Umbilical cord (tissue), 2 donors: ENCODE measurements around the gene CUEDC2. TPM values are rescaled to one million over a fixed set of nuclear protein-coding genes. Genes with fewer than 3 reads are reported as not detected.

Source experiments
- DNase-seq: peaks from one replicate; pipeline ENCODE4 v3.0.0-alpha.2; 2015; ENCODE audit warnings: low spot score
- total RNA-seq: library from RNA; depleted of rRNA; stranded (reverse); fragments of >200 nt; gene quantifications from one replicate; pipeline ENCODE4 v1.2.3, GENCODE V29; 2014; ENCODE audit warnings: low replicate concordance; ENCODE audit not compliant: insufficient read depth

Gene CUEDC2
- total RNA-seq, 1 donor from 2014 or later = 22.9 TPM

DNA sequence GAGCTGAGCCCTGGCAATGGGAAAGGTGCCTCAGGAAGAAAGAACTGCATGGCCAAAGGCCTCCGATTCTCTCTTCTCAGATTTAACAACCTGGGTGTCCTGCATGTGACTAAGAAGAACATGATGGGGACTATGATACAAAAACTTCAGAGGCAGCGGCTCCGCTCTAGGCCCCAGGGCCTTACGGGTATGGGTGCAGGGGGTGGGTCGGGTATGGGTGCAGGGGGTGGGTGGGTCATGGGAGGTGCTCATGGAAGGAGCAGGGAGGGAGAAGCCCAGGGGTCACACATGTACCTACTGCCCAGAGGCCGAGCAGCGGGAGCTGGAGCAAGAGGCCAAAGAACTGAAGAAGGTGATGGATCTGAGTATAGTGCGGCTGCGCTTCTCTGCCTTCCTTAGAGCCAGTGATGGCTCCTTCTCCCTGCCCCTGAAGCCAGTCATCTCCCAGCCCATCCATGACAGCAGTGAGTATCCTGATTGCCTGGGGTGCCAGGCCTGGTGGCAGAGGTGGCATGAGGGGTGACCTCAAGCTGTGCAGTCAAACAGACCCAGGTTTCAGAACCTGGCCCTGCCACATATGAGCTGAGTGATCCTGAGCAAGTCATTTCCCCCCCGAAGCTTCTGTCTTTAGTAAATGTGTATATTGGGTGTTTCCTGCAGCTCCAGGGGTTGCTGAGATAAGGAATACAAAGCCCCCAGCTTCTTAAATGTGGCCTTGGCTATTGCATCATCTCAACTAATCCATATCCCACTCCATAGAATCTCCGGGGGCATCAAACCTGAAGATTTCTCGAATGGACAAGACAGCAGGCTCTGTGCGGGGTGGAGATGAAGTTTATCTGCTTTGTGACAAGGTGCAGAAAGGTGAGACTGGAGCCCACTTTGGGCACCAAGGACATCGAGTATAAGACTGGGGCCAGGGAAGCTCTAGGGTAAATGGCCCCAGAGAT, 34.9 kb downstream of the CUEDC2 start:
- DNase-seq = no peak

DNA sequence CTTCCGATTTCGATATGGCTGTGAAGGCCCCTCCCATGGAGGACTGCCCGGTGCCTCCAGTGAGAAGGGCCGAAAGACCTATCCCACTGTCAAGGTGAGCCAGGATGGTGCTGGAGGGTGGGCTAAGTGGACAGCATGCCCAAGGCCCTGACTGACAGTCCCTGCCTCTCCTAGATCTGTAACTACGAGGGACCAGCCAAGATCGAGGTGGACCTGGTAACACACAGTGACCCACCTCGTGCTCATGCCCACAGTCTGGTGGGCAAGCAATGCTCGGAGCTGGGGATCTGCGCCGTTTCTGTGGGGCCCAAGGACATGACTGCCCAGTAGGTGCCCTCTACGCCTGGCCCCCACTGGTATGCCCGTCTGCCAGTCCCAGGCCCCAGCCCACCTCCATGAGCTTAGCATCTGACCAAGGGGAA, 35.6 kb downstream of the CUEDC2 start:
- DNase-seq = no peak

DNA sequence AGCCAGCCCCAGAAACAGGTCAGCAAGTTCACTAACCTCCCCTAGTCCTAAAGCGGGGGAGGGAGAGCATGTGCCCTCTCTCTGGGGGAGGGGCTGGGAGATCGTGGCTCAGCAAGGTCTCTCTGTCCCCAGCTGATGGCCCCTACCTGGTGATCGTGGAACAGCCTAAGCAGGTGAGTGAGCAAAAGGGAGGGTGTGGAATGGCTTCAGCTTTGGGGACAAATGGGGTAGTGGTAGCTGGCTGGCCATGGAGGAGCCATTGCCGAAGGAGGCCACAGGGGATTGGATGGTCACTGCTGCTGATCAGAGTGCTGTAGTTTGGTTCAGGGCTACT, 36.1 kb downstream of the CUEDC2 start:
- no peak for DNase-seq

DNA sequence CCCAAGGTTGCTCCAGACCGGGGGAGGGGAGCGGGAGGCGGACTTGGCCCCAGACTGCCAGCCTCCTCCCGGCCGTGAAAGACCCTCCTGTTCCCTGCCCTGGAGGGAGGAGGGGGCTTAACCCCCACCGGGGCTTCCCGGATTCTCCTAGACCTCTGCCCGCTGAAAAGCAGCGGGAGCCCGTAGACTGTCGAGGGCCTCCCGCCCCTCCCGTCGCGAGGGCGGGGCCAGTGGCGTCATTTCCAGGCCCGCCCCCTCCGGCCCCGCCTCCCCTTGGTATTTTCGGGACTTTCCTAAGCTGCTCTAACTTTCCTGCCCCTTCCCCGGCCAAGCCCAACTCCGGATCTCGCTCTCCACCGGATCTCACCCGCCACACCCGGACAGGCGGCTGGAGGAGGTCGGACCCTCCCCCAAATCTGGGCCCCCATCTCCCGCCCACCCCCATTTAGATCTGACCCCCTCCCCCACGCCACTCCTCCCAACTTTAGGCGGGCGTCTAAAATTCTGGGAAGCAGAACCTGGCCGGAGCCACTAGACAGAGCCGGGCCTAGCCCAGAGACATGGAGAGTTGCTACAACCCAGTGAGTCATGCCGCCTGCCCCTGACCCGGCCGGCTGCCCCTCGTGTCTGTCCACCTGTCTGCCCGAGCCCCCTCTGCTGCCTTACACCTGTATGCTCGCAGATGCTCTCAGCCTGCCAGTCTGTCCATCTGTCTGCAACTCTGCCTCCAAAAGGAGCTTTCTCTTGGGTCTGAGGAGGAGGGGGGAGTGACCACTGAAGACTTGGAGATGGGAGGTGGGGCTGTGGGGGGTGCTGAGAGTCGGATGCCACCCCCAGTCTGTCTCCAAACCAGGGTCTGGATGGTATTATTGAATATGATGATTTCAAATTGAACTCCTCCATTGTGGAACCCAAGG, 36.7 kb downstream of the CUEDC2 start, which contains the start of gene NFKB2:
Gene NFKB2, plus strand, starts transcription at position 306 of the 917 bp plus-strand sequence. Its CDS starts 255 bp downstream, at position 561.
- DNase-seq = peak; percentile 94

DNA sequence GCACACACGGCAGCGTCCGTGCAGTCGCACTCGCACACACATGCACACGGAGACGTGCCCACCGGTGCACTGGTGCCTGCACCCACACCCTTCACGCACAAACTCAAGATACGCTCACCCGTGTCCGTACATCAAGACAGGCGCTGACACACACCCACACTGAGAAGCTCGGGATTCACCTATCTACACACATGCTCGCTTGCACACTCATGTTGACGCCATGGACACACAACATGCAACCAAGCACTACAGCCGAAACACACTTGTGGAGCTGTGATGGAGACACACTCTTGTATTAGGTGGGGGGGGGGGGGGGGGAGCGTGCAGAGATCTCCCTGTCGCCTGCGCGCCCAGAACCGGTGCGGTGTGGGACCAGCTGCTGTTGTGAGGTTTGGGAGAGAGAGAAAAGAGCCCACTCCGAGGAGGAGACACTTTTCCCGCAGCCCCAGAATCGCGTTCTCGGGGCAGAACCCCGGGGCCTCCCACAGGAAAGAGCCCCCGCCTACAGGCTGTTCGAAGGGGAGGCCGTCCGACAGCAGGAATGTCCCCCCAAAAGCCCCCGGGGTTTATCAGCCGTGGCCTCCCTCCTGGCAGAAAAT, 37.5 kb downstream of the CUEDC2 start:
- no peak for DNase-seq

DNA sequence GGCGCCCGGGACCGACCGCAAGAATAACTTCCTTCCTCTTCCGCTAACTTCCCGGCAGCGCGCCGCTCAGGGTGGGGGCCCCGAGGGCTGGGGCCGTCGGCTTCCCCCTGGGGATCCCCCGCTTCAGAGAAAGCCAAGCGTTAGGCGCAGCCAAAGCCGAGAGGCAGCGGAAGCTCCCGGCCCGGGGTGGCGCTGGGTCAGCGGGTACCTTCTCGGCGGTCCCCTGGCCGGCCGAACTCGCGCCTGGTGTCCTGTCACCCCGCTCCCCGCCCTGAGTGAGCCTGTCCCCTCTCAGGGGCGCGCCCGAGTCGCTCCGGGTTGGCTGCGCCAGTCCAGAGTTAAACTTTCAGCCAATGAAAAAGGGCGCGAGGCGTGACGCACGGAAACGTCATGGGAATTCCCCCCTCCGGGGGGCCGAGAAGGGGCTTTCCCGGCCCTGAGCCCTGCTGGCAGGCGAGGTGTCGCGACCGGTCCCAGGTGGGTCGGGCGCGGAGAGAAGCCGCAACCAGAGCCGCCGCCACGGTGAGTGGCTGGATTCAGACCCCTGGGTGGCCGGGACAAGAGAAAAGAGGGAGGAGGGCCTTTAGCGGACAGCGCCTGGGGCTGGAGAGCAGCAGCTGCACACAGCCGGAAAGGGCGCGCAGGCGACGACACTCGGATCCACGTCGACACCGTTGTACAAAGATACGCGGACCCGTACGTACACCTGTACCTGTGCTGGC, 38.1 kb downstream of the CUEDC2 start:
- peak; percentile 93 for DNase-seq

DNA sequence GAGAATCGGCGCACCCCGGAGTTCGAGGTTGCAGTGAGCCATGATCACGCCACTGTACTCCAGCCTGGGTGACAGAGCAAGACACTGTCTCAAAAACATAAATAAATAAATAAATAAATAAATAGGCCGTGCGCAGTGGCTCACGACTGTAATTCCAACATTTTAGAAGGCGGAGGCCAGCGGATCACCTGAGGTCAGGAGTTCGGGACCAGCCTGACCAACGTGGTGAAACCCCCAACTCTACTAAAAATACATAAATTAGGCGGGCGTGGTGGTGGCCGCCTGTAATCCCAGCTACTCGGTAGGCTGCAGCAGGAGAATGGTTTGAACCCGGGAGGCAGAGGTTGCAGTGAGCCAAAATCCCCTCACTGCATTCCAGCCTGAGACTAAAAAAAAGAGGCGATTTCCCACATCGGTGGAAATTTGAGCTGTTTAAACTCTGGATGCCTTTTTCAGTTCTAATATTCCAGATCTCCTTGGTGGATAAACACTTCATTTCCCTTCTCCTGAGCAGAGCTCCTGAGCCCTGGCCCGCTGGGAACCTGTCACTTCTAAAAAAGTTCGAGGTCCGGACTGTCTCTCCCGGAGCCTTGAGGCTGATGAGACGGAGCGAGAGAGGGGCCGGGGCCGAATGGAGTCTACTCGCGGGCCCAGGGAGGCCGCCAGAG, 38.8 kb downstream of the CUEDC2 start:
- no peak for DNase-seq

DNA sequence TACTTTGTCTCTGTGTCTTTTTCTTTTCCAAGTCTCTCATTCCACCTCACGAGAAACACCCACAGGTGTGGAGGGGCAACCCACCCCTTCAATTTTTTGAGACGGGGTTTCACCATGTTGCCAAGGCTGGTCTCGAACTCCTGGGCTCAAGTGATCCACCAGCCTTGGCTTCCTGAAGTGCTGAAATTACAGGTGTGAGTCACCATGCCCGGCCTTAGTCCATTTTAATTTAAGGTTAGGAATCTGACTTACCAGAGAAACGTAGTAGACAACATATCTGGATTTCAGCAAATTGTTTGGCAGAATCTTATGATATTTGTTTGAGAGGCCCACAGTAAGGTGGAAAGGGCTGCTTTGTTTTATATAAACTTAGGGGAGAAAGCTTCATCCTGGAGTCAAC, 40.1 kb downstream of the CUEDC2 start:
- DNase-seq = no peak

DNA sequence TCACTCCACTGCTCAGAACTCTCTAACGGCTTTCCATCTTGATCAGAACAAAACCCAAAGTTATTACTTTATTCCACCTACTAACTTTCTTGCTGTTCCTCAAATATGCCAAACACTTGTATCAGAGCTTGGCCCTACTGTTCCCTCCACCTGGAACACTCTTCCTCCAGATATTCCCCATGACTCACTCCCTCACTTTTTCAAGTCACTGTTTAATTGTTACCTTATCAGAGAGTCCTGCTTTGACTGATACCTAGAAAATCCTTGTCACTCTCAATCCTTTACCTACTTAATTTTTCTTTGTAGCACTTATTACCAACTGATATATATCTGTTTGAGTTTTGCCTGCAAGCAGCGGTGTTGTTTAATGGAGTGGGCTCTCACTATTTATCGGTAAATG, 42.5 kb downstream of the CUEDC2 start:
- DNase-seq = no peak

DNA sequence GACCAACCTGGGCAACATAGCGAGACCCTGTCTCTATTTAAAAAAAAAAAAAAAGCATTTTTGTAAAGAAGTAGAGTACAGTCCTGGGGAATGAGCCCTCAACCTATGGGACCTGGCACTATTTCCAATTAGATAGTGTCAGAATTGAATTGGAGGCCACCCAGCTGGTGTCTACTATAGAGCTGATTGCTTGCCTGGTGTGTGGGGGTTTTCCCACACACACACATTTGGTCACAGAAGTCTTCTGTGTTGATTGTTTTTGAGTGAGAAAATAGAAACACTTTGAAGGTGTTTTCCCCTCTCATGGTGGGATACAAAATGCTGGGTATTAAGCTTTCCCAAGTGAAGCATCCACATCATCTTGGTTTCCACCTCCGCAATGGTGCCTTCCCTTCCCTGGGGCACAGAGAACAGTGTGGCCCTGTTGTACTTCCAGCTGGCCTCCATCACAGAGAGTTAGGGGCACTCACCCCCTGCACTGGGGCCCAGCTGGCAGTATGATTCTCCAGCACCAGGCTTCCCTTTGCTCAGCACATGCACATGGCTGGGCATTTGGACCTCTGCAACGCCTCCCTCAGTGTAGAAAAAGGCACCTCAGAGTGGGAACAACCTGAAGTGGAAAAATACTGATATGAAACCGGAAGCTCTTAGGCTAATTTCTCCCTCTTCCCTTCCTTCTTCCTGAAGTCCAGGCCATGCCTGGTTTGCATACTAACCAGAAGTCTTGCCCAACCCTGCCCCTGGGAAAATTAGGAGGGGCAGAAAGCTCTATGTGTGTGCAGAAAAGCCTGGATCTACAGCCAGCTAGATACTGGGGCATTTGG, 47.6 kb downstream of the CUEDC2 start:
- peak; percentile 44 for DNase-seq

DNA sequence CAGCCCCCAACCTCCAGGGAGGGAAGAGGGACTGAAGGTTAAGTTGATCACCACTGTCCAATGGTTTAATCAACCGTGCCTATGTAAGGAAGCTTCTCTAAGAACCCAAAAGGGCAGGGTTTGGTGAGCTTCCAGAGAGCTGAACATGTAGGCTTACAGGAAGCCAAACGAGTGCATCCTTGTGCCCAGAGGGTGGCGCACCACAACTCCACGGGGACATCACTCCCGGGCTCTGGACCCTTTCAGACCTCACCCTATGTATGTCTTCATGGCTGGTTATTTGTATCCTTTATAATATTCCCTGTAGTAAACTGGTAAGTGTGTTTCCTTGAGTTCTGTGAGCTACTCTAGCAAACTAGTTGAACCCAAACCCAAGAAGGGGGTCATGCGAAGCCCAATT, 48.3 kb downstream of the CUEDC2 start:
- DNase-seq = no peak

DNA sequence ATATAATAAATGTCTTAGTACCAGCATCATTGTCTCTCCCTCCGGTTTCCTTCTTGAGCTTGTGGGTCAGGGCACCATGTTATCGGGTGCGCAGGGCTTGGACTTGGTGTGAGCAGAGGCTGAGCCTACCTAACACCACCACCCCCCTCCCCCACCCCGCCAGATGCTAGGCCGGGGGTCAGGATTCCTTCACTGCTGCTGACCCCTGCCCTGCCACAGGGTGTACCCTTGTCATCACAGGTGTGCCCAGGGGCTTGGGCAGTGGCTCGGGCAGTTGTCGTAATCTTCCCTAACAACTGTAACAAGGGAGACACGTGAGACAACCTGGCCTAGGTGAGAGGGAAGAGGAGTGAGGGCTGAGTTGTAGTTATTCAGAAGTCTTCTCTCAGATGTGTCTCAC, 49.5 kb downstream of the CUEDC2 start:
- DNase-seq = no peak

DNA sequence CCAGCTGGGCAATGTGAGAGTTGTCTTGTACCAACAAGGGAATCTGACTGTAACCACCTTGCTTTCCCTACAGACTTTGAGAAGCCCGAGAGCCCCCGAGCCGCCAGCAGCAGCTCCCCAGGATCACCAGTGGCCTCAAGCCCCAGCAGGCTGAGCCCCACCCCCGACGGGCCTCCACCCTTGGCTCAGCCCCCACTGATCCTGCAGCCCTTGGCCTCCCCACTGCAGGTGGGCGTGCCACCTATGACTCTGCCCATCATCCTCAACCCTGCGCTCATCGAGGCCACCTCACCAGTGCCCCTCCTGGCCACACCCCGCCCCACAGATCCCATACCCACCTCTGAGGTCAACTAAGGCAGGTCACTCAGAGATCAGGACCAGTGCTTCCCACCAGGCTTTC, 50.4 kb downstream of the CUEDC2 start:
- no peak for DNase-seq

DNA sequence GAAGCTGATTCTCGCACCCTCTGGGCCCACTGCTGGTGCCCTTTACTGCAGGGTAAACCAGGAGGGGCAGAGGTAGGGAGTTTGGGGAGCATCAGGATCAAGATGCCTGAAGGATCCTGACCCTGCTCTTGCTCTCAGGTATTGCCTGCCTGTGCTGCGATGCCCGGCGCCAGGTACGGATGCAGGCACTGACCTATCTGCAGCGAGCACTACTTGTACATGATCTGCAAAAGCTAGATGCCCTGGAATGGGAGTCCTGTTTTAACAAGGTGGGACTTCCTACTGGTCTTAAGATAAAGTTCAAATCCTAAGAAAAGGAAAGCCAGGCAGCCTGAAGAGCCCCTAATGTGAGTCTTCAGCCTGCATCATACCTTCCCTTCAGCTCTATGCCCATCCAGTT, 53.0 kb downstream of the CUEDC2 start:
- DNase-seq = no peak

DNA sequence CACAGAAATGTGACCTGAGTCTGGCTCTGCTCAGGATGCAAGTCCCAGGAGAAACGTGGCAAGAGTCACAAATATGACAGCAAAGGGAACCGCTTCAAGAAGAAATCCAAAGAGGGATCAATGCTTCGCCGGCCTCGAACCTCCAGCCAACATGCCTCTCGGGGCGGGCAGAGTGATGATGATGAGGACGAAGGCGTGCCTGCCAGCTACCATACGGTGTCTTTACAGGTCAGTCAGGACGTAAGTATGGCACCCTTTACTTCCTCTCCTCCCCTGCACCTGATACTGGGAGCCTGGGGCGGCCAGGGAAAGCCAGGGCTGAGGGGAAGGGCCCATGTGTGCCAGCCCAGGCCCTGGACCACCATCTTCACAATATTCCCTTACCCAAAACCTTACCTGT, 55.5 kb downstream of the CUEDC2 start:
- DNase-seq = no peak

DNA sequence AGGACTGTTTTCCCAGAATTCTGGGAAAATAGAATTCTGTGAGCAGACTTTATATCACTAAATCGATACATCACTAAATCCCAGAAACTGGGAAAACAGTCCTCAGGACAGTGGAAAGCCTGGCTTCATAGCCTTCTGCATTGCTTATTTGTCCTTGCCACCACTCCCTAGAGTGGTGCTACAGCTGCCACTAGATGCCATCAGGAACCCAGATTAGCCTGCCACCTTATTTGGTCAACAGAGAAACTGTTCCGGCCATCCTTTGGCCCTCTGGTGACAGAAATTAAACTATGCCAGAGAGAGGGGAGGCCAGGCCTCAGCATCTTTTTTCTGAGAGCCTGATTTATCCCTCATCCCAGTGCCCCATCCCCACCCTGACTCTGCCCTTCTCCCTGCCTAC, 56.5 kb downstream of the CUEDC2 start:
- DNase-seq = no peak

DNA sequence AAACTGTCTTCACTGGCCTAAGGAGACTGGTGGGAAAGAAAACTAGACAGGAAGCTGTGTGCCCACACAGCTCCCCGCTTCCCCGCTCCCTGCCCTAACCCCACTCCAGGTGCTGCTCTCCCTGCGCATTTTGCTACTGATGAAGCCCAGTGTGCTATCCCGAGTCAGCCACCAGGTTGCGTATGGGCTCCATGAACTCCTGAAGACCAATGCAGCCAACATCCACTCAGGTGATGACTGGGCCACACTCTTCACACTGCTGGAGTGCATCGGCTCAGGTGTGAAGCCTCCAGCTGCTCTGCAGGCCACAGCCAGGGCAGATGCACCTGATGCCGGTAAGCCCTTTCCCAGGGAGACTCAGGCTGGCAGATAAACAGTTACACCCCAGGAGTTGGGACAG, 57.1 kb downstream of the CUEDC2 start:
- DNase-seq = no peak
